ENCODE results near the gene CD28.

CD28 gene

GRCh38 chr2:203748331-203749126 lies 42.1 kb downstream of the CD28 start:
- H3K4me2 ChIP-seq (ENCODE audit: insufficient read depth, low read length, poor library complexity, severe bottlenecking), result no peak overlapping the region
- no peak overlapping the region for H2AFZ ChIP-seq (ENCODE audit: low read length)
- no peaks in the 10 kb centered on the region for H3K27me3 ChIP-seq (ENCODE audit: control insufficient read depth in 3 of 3, insufficient read depth in 3 of 3, low read depth in 1 of 3, low read length in 3 of 3)
- no peak overlapping the region for H2BK120ac ChIP-seq (ENCODE audit: low read depth, low read length)
- DNase-seq (ENCODE audit: low spot score), result no peak
- no peak overlapping the region for H3K4me3 ChIP-seq (ENCODE audit: low read length in 2 of 2)
- H3K36me3 ChIP-seq (replicated peaks in 1 of 2; ENCODE audit: control insufficient read depth in 2 of 2, insufficient read depth in 2 of 2, low read length in 2 of 2), result no peaks in the 10 kb centered on the region
- H3K9ac ChIP-seq (ENCODE audit: low read depth, low read length, poor library complexity), result no peak overlapping the region
- no peak overlapping the region for H2BK5ac ChIP-seq (ENCODE audit: low read length)
- H2BK15ac ChIP-seq (ENCODE audit: low read length), result no peak overlapping the region
- H3K14ac ChIP-seq (ENCODE audit: low read length), result no peak overlapping the region
- no peak overlapping the region for H4K8ac ChIP-seq (ENCODE audit: low read depth, low read length)
- H3K23ac ChIP-seq (ENCODE audit: low read depth, low read length, poor library complexity), result no peak overlapping the region
- H3K18ac ChIP-seq (ENCODE audit: low read length), result no peak overlapping the region
- H3K4me1 ChIP-seq (ENCODE audit: control insufficient read depth in 2 of 2, insufficient read depth in 1 of 2, low read depth in 1 of 2, low read length in 2 of 2), result no peaks in the 10 kb centered on the region
- no peaks in the 10 kb centered on the region for H3K9me3 ChIP-seq (replicated peaks in 1 of 2; ENCODE audit: control insufficient read depth in 2 of 2, insufficient read depth in 1 of 2, low read depth in 1 of 2, low read length in 2 of 2)
- no peak overlapping the region for H2BK12ac ChIP-seq (ENCODE audit: low read length)
- no peak overlapping the region for H3K4ac ChIP-seq (ENCODE audit: low read length)
- no peak overlapping the region for H4K91ac ChIP-seq (ENCODE audit: low read depth, low read length, poor library complexity)
- H2AK5ac ChIP-seq (ENCODE audit: low read depth, low read length), result no peak overlapping the region
- H3K27ac ChIP-seq (replicated peaks; ENCODE audit: low read length), result no peak overlapping the region
- WGBS, 2 donors (ENCODE audit: extremely low coverage in 2 of 2, insufficient read length in 2 of 2, insufficient replicate concordance in 1 of 2), result no CpG with 5 or more reads among the region's 4 CpGs
- H3K79me1 ChIP-seq (ENCODE audit: low read depth, low read length), result no peaks in the 10 kb centered on the region

- Histone ChIP-seq H4K8ac (ENCODE audit: low read depth, low read length) (no peak overlapping the region), H2AFZ (ENCODE audit: low read length) (no peak overlapping the region), H2BK120ac (ENCODE audit: low read depth, low read length) (no peak overlapping the region), H3K4me3 (ENCODE audit: low read length in 2 of 2) (no peak overlapping the region), H2BK5ac (ENCODE audit: low read length) (no peak overlapping the region), H3K23ac (ENCODE audit: low read depth, low read length, poor library complexity) (no peak overlapping the region), H3K18ac (ENCODE audit: low read length) (no peak overlapping the region), H3K27me3 (ENCODE audit: control insufficient read depth in 3 of 3, insufficient read depth in 3 of 3, low read depth in 1 of 3, low read length in 3 of 3) (no peaks in the 10 kb centered on the region), H3K36me3 (replicated peaks in 1 of 2; ENCODE audit: control insufficient read depth in 2 of 2, insufficient read depth in 2 of 2, low read length in 2 of 2) (no peaks in the 10 kb centered on the region), H3K4ac (ENCODE audit: low read length) (no peak overlapping the region), H2BK15ac (ENCODE audit: low read length) (no peak overlapping the region), H2BK12ac (ENCODE audit: low read length) (no peak overlapping the region), H3K4me2 (ENCODE audit: insufficient read depth, low read length, poor library complexity, severe bottlenecking) (no peak overlapping the region), H3K4me1 (ENCODE audit: control insufficient read depth in 2 of 2, insufficient read depth in 1 of 2, low read depth in 1 of 2, low read length in 2 of 2) (no peaks in the 10 kb centered on the region), H3K79me1 (ENCODE audit: low read depth, low read length) (no peaks in the 10 kb centered on the region), H3K27ac (replicated peaks; ENCODE audit: low read length) (no peak overlapping the region), H2AK5ac (ENCODE audit: low read depth, low read length) (no peak overlapping the region), H3K14ac (ENCODE audit: low read length) (no peak overlapping the region), H3K9ac (ENCODE audit: low read depth, low read length, poor library complexity) (no peak overlapping the region), H4K91ac (ENCODE audit: low read depth, low read length, poor library complexity) (no peak overlapping the region), H3K9me3 (replicated peaks in 1 of 2; ENCODE audit: control insufficient read depth in 2 of 2, insufficient read depth in 1 of 2, low read depth in 1 of 2, low read length in 2 of 2) (no peaks in the 10 kb centered on the region)
- no peak for DNase-seq (ENCODE audit: low spot score)
- no CpG with 5 or more reads among the region's 6 CpGs for WGBS, 2 donors (ENCODE audit: extremely low coverage in 2 of 2, insufficient read length in 2 of 2, insufficient replicate concordance in 1 of 2)
Measured at GRCh38 chr2:203750346-203751068, 44.1 kb downstream of the CD28 start.

- Histone ChIP-seq H2AK5ac (ENCODE audit: low read depth, low read length) (no peak overlapping the region), H2BK120ac (ENCODE audit: low read depth, low read length) (no peak overlapping the region), H3K27me3 (ENCODE audit: control insufficient read depth in 3 of 3, insufficient read depth in 3 of 3, low read depth in 1 of 3, low read length in 3 of 3) (no peaks in the 10 kb centered on the region), H3K36me3 (replicated peaks in 1 of 2; ENCODE audit: control insufficient read depth in 2 of 2, insufficient read depth in 2 of 2, low read length in 2 of 2) (no peaks in the 10 kb centered on the region), H3K4me1 (ENCODE audit: control insufficient read depth in 2 of 2, insufficient read depth in 1 of 2, low read depth in 1 of 2, low read length in 2 of 2) (no peaks in the 10 kb centered on the region), H2BK12ac (ENCODE audit: low read length) (no peak overlapping the region), H4K8ac (ENCODE audit: low read depth, low read length) (no peak overlapping the region), H3K4me2 (ENCODE audit: insufficient read depth, low read length, poor library complexity, severe bottlenecking) (no peak overlapping the region), H2BK15ac (ENCODE audit: low read length) (no peak overlapping the region), H3K9me3 (replicated peaks in 1 of 2; ENCODE audit: control insufficient read depth in 2 of 2, insufficient read depth in 1 of 2, low read depth in 1 of 2, low read length in 2 of 2) (peaks cover 0 to 2% of the 10 kb centered on the region in 2 donors), H3K9ac (ENCODE audit: low read depth, low read length, poor library complexity) (no peak overlapping the region), H3K4ac (ENCODE audit: low read length) (no peak overlapping the region), H2AFZ (ENCODE audit: low read length) (no peak overlapping the region), H3K4me3 (ENCODE audit: low read length in 2 of 2) (no peak overlapping the region), H3K27ac (replicated peaks; ENCODE audit: low read length) (no peak overlapping the region), H2BK5ac (ENCODE audit: low read length) (no peak overlapping the region), H3K14ac (ENCODE audit: low read length) (no peak overlapping the region), H3K23ac (ENCODE audit: low read depth, low read length, poor library complexity) (no peak overlapping the region), H3K79me1 (ENCODE audit: low read depth, low read length) (no peaks in the 10 kb centered on the region), H4K91ac (ENCODE audit: low read depth, low read length, poor library complexity) (no peak overlapping the region), H3K18ac (ENCODE audit: low read length) (no peak overlapping the region)
- no peak for DNase-seq (ENCODE audit: low spot score)
- WGBS, 2 donors (ENCODE audit: extremely low coverage in 2 of 2, insufficient read length in 2 of 2, insufficient replicate concordance in 1 of 2), result no CpG with 5 or more reads among the region's 2 CpGs
Measured at GRCh38 chr2:203751685-203752271, 45.3 kb downstream of the CD28 start.

- no peak overlapping the region for H2BK12ac ChIP-seq (ENCODE audit: low read length)
- no peak overlapping the region for H4K8ac ChIP-seq (ENCODE audit: low read depth, low read length)
- H3K9me3 ChIP-seq (replicated peaks in 1 of 2; ENCODE audit: control insufficient read depth in 2 of 2, insufficient read depth in 1 of 2, low read depth in 1 of 2, low read length in 2 of 2), result peaks cover 0 to 2% of the 10 kb centered on the region in 2 donors
- peaks cover 0 to 2% of the 10 kb centered on the region in 2 donors for H3K4me1 ChIP-seq (ENCODE audit: control insufficient read depth in 2 of 2, insufficient read depth in 1 of 2, low read depth in 1 of 2, low read length in 2 of 2)
- no peak overlapping the region for H3K4ac ChIP-seq (ENCODE audit: low read length)
- DNase-seq (ENCODE audit: low spot score), result no peak
- no peak overlapping the region for H3K27ac ChIP-seq (replicated peaks; ENCODE audit: low read length)
- H2AK5ac ChIP-seq (ENCODE audit: low read depth, low read length), result no peak overlapping the region
- H3K9ac ChIP-seq (ENCODE audit: low read depth, low read length, poor library complexity), result no peak overlapping the region
- no peak overlapping the region for H3K14ac ChIP-seq (ENCODE audit: low read length)
- H3K18ac ChIP-seq (ENCODE audit: low read length), result no peak overlapping the region
- H3K4me2 ChIP-seq (ENCODE audit: insufficient read depth, low read length, poor library complexity, severe bottlenecking), result no peak overlapping the region
- H4K91ac ChIP-seq (ENCODE audit: low read depth, low read length, poor library complexity), result no peak overlapping the region
- H3K79me1 ChIP-seq (ENCODE audit: low read depth, low read length), result no peaks in the 10 kb centered on the region
- H3K27me3 ChIP-seq (ENCODE audit: control insufficient read depth in 3 of 3, insufficient read depth in 3 of 3, low read depth in 1 of 3, low read length in 3 of 3), result peaks cover 0 to 2% (median 0%) of the 10 kb centered on the region in 3 experiments
- H3K23ac ChIP-seq (ENCODE audit: low read depth, low read length, poor library complexity), result no peak overlapping the region
- whole genome bisulfite sequencing, 2 donors (ENCODE audit: extremely low coverage in 2 of 2, insufficient read length in 2 of 2, insufficient replicate concordance in 1 of 2), result no CpG with 5 or more reads among the region's 1 CpG
- H3K36me3 ChIP-seq (replicated peaks in 1 of 2; ENCODE audit: control insufficient read depth in 2 of 2, insufficient read depth in 2 of 2, low read length in 2 of 2), result no peaks in the 10 kb centered on the region
- no peak overlapping the region for H2AFZ ChIP-seq (ENCODE audit: low read length)
- H2BK5ac ChIP-seq (ENCODE audit: low read length), result no peak overlapping the region
- no peak overlapping the region for H3K4me3 ChIP-seq (ENCODE audit: low read length in 2 of 2)
- no peak overlapping the region for H2BK15ac ChIP-seq (ENCODE audit: low read length)
- H2BK120ac ChIP-seq (ENCODE audit: low read depth, low read length), result no peak overlapping the region
Measured at GRCh38 chr2:203756161-203756560, 49.7 kb downstream of the CD28 start.
